ENCODE measurements around the gene PCDHA11.

The PCDHA11 gene

DNA sequence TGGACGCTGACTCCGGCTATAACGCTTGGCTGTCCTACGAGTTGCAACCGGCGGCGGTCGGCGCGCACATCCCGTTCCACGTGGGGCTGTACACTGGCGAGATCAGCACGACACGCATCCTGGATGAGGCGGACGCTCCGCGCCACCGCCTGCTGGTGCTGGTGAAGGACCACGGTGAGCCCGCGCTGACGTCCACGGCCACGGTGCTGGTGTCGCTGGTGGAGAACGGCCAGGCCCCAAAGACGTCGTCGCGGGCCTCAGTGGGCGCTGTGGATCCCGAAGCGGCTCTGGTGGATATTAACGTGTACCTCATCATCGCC lies 8.5 kb downstream of the PCDHA11 start:
- no peak for DNase-seq (ENCODE audit: low read depth)
- no peak overlapping the region for H3K4me3 ChIP-seq (ENCODE audit: control insufficient read depth, low read depth, low read length)
- TF ChIP-seq, protein P1, sequence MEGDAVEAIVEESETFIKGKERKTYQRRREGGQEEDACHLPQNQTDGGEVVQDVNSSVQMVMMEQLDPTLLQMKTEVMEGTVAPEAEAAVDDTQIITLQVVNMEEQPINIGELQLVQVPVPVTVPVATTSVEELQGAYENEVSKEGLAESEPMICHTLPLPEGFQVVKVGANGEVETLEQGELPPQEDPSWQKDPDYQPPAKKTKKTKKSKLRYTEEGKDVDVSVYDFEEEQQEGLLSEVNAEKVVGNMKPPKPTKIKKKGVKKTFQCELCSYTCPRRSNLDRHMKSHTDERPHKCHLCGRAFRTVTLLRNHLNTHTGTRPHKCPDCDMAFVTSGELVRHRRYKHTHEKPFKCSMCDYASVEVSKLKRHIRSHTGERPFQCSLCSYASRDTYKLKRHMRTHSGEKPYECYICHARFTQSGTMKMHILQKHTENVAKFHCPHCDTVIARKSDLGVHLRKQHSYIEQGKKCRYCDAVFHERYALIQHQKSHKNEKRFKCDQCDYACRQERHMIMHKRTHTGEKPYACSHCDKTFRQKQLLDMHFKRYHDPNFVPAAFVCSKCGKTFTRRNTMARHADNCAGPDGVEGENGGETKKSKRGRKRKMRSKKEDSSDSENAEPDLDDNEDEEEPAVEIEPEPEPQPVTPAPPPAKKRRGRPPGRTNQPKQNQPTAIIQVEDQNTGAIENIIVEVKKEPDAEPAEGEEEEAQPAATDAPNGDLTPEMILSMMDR (IDR thresholded peaks at IDR 0.05; ENCODE audit: control insufficient read depth, insufficient read depth, low read depth, low read length, missing control alignments), result no peak

DNA sequence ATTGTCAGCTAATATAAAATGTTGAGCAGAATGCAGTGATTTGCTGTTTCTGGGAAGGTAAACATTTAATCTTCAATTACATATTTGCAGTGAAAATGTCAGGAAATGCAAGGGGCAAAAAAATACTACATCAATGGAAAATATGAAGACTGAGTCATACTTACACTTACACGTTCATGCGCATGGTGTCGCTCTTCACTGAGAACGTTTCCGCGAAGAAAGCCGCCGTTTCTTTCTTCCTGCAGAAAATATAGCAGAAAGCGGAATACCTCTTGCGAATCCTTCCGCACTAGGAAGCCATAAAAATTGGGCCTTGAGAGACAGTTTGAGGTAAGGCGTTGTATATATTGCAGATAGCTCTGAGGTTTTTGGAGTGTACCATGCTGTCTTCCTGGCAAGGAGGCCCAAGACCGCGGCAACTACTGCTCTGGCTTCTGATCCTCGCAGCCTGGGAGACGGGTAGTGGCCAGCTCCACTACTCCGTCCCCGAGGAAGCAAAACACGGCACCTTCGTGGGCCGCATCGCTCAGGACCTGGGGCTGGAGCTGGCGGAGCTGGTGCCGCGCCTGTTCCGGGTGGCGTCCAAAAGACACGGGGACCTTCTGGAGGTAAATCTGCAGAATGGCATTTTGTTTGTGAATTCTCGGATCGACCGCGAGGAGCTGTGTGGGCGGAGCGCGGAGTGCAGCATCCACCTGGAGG lies 13.3 kb downstream of the PCDHA11 start, which contains the start of gene PCDHA13:
Gene PCDHA13 (plus strand): TSS at position 236 of the 702 bp plus-strand sequence. CDS start 145 bp downstream, at position 381.
- no peak within 1 kb of the TSS; the same call in 1 of the 2 replicates for H3K4me3 ChIP-seq (ENCODE audit: control insufficient read depth, low read depth, low read length)
- TF ChIP-seq, protein P1 (IDR thresholded peaks at IDR 0.05; ENCODE audit: control insufficient read depth, insufficient read depth, low read depth, low read length, missing control alignments), result peak; percentile 18
- DNase-seq (ENCODE audit: low read depth), result no peak

DNA sequence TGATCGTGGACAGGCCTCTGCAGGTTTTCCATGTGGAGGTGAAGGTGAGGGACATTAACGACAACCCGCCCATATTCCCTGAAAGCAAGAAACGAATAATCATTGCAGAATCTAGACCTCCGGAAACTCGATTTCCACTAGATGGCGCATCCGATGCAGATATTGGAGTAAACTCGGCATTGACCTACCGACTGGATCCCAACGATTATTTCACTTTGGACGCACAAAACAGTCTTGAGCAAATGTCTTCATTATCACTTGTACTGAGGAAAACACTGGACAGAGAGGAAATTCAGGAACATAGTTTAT lies 13.8 kb downstream of the PCDHA11 start:
- H3K4me3 ChIP-seq (ENCODE audit: control insufficient read depth, low read depth, low read length), result no peak overlapping the region
- no peak for DNase-seq (ENCODE audit: low read depth)
- TF ChIP-seq, protein P1 (IDR thresholded peaks at IDR 0.05; ENCODE audit: control insufficient read depth, insufficient read depth, low read depth, low read length, missing control alignments), result peak; percentile 3

DNA sequence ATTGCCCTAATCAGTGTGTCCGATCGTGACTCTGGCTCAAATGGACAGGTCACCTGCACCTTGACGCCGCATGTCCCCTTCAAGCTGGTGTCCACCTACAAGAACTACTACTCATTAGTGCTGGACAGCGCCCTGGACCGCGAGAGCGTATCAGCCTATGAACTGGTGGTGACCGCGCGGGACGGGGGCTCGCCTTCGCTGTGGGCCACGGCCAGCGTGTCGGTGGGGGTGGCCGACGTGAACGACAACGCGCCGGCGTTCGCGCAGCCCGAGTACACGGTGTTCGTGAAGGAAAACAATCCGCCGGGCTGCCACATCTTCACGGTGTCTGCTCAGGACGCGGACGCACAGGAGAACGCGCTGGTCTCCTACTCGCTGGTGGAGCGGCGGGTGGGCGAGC lies 14.6 kb downstream of the PCDHA11 start:
- no peak for DNase-seq (ENCODE audit: low read depth)
- TF ChIP-seq, protein P1 (IDR thresholded peaks at IDR 0.05; ENCODE audit: control insufficient read depth, insufficient read depth, low read depth, low read length, missing control alignments), result no peak
- H3K4me3 ChIP-seq (ENCODE audit: control insufficient read depth, low read depth, low read length), result no peak overlapping the region

DNA sequence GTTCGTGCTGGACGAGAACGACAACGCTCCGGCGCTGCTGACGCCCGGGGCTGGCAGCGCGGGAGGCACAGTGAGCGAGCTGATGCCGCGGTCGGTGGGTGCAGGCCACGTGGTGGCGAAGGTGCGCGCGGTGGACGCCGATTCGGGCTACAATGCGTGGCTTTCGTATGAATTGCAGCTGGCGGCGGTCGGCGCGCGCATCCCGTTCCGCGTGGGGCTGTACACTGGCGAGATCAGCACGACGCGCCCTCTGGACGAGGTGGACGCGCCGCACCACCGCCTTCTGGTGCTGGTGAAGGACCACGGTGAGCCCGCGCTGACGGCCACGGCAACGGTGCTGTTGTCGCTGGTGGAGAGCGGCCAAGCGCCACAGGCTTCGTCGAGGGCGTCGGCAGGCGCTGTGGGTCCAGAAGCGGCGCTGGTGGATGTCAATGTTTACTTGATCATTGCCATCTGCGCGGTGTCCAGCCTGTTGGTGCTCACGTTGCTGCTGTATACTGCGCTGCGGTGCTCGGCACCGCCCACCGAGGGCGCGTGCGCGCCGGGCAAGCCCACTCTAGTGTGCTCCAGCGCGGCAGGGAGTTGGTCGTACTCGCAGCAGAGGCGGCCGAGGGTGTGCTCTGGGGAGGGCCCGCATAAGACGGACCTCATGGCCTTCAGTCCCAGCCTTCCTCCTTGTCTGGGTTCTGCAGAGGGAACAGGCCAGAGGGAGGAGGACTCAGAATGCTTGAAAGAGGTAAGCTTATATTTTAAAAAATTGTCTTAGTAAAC lies 15.4 kb downstream of the PCDHA11 start:
- no peak overlapping the region for H3K4me3 ChIP-seq (ENCODE audit: control insufficient read depth, low read depth, low read length)
- TF ChIP-seq, protein P1 (IDR thresholded peaks at IDR 0.05; ENCODE audit: control insufficient read depth, insufficient read depth, low read depth, low read length, missing control alignments), result no peak
- DNase-seq (ENCODE audit: low read depth), result no peak

DNA sequence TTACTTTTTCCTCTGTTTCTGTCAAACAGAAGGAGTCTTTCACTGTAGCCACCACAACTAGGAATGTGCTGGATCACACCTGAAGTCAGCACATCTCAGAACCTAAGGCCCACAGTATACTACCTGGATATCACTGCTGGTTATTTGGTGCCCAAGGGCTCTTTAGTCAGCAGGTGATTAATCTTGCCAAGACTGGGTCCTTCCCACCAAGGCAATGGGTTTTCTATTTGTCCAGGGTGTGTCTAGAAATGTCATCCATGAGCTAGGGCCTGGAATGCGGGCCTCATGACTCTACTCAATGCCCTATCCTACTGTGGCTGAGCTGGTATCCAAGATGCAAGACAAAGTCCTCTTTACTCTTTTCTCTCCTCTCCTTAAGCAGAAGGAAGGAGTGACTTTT lies 47.6 kb downstream of the PCDHA11 start:
- TF ChIP-seq, protein P1 (IDR thresholded peaks at IDR 0.05; ENCODE audit: control insufficient read depth, insufficient read depth, low read depth, low read length, missing control alignments), result no peak
- no peak overlapping the region for H3K4me3 ChIP-seq (ENCODE audit: control insufficient read depth, low read depth, low read length)
- no peak for DNase-seq (ENCODE audit: low read depth)

Measured in AG09309 (cell line).